Activated gamma-delta T cell treated with anti-CD3 and anti-CD28 coated beads, Interleukin-2, amount 50 U/mL, for 16 hours (primary cell): ENCODE results near the gene GPR4.
"Not testable (repeated sequence)": the region's sequence is repeated elsewhere in the genome, so short reads cannot be mapped to it uniquely, and the experiment has no call there.

Source experiments
- DNase-seq: peaks from one replicate; pipeline ENCODE4 v3.0.0-alpha.2; 2020; ENCODE audit warnings: low read depth

The GPR4 gene

DNA sequence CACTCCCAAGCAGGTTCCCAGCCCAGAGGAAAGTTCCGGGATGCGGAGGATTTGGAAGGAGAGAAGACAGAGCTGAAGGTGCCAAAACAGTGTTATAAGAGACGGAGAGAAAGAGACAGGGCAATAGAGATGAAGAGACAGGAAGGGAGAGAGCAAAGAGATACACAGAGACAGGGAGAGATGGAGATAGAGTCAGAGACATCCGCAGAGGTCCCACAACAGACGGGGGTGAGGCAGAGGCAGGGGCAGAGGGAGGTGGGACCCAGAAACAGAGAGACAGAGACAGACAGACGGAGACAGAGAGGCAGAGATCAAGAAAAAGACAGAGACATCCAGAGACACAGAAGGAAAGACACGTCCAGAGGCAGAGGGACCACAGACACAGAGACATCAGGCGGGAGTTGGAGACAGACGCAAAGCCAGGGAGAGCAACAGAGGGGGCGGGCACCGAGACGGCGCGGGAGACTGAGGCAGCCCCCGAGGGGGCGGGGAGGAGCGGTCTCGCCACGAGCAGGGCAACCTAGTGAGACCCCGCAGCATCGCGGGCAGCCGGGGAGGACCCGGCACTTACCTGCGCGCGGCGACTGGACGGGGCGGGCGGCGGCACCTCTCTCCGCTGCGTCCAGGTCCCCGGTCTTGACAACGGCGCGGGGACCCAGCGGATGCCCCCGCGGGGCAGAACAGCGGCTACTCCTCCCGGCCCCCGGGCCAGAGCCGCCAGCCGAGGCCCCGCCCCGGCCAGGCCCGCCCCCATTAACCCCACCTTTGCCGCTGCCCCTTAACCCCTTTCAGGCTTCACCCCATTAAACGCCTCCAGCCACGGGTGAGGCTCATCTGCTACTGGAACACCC is at the start of gene GPR4:
Gene GPR4 (minus strand): TSS at position 689 of the 851 bp plus-strand sequence. CDS start 10,346 bp downstream, outside the sequence.
- DNase-seq: no peak

DNA sequence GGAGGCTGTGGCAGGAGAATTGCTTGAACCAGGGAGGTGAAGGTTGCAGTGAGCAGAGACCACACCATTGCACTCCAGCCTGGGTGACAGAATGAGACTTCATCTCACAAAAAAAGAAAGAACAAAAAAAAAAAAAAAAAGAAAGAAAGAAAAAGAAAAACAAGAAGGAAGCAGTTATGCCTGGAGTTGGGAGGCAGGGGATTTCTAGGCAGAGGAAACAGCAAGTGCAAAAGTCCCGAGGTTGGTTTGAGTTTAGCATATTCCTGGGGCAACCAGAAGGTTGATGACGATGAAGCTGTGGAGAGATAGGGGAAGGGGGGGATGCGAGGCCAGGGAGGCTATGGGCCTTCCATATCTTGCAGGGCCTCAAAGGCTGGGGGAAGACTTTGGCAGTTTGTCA is 48.7 kb upstream of the GPR4 start:
- no peak for DNase-seq

DNA sequence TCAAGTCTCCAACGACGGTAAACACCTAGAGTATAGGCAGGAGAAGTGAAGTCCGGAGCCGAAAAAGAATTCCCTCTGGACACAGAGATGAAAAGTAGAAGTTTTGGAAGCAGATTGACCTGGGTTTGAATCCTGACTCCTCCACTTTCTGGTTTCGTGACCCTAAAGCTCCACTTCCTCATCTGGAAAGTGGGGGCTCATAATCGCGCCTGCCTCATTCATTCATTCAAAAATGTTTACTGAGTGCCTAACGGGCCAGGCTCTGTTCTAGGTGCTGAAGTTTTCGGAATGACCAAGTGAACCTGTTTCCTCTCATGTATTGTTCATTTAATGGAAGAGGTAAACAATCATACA is 44.3 kb upstream of the GPR4 start:
- DNase-seq: no peak

DNA sequence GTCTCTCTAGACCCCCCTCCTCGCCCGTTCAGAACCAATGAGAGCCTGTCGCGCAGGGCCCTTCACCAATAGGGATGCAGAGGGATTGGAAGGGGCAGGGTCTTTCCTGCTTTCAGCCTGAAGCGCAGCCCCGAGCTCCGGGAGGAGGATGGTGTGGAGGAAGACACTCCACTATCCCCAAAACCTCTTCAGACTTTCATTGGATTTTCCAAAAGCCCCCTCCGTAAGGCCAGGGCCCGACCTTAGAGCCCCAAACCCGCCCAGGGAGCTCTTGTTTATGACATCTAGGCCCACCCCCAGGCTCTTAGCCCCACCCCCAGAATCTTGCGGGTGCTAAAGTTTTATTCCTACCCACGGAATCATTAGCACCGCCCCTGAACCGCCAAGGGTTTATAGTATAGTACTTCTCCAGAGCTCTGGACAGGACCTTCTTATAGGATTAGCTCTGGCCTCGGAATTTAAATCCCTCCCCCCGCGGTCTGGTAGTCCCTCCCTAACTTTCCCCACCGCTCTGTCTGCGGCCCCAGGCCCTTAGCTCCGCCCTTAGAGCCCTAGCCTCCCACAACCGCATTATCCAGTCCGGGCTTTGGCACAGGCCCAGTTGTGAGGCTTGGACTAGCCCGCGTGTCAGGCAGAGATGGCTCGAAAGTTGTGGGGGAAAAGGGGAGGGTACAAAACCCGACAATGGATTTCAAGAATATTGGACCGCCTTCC is 43.8 kb upstream of the GPR4 start:
- peak; percentile 53 for DNase-seq

DNA sequence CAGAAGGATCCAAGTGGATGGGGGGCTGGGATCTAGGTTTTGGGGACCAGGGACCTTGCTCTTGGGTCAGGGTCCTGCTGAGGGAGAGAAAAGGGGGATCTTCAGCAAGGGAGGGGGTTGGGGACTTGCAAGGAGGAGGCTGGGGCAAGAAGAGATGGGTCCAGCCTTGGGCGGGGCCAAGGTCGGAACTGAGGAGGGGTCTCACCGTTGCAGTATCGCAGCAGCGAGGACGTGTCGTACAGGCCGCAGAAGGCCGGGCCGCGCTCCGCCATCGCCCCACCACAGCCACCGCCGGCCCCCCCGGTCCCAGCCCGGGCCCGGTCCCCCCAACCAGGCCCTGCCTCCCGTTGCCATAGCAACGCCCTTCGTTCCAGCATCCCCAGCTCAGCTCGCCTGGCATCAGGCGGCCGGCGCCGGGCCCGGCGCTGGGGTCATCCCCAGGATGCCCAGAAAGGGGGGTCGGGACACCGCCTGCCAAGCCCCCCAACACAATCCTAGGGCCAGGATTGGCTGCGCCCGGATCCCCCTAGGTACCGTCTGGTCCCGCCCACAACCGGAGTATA is 43.1 kb upstream of the GPR4 start:
- DNase-seq: no peak

DNA sequence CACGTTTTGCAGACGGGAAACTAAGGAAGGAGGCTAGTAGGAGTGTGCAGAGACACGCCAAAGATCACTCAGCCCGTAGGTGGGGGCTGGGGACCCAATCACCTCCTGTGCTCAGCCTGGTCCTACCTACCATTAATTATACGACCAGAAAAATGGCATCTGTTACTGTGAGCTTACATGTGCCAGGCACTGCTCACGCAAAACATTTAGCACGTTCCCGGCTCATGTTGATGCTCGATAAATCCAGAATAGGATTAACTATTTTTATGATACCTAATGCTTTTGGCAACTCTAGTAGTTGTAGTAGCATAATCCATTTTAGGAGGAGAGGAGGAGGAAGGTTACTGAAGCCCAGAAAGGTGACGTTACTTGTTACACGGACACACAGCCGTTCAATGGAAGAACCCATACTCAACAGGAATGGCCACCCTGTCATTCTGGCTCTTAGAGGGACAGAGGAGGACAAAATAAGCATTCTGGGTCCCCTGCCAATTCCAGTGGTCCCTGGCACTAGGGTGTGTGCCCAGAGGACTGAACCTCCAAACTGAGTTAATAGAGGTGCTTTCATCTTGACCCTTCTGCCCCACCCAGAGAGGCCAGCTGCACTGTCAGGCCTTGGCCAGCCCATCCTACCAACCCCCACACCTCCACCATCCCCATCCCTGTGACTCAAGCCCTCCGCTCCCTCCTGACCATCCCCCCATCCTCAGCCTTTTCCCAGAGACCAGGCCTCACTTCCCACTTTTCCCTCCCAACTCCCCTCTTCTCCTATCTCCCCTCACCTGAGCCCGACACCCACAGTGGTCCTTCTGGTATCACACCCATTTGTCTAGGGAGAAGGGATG is 42.1 kb upstream of the GPR4 start:
- no peak for DNase-seq

DNA sequence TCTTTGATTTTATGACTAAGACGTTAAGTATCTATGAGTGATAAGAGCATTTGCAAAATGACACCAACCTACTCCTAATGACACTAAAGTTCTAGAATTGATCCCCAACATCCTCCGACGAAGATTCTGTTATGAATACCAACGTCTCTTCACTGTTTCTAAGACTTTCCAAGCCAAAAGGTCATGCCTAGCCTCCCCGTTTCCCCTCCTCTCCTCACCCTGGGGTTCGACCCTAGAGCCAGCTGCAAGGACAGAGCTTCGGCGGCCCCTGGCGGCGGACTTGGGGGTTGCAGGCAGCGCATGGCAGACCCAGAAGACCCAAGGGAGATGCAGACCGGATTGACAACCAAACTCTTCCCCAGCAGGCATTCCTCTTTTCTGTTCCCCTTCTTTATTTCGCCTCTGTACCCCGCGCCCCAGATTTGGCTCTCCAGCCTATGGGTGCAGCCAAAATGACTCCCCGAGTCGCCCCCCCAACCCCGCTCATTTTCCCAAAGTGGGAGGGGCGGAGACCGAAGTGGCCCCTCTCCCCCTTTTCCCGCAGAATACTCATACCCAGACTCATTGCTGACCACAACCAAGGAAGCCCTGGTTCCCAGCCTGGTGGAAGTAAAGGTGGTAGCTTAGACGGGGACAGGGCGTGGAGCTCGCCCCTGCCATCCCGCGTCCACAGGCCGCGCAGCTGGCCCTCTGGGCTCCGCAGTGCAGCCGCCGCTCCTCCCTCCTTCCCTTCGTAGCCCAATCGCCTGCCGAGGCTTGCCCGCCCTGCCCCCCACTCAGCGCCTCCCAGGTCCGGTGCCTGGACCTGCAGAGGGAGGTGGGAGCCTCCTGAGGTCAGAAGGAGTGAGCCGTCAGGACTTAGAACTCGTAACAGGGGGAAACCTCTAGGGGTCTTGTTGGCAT is 41.3 kb upstream of the GPR4 start:
- DNase-seq: peak; percentile 86

DNA sequence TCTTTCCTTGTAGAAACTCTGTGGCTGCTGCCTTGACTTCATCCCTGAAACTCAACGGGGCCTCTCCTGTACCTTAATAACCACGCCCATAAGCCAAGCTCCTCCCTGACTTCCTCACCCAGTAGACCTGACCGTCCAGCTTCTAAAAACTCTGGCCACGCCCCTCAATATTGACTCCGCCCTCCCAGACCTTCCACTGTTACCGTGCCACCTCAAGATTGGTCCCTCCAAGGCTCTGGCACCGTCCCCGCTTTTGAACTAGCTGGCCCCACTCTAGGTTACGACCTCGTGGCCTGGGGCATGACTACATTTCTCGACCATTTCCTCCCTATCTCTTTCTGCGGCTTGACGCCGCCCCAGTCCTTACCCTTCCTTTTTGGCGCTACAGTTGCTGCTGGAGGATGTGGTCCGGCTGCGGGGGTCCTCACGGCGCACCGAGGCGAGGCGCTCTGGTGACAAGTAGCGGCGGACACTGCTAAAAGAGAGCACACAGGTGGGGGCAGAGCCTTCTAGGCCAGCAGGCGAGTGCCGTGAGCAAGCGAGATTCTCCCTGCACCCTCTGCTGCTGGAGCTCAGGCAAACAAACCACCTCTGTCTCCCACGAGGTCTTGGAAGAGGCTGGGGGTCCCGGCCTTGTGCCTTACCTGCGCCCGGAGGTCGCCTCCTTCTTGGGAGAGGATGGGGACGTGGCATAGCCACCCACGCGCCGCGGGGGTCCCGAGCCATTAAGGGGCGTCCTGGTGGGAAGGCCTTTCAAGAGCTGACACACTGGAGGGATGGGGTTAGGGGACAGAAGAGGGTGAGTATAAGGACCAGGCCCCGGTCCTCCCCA is 39.5 kb upstream of the GPR4 start:
- DNase-seq: peak; percentile 52

DNA sequence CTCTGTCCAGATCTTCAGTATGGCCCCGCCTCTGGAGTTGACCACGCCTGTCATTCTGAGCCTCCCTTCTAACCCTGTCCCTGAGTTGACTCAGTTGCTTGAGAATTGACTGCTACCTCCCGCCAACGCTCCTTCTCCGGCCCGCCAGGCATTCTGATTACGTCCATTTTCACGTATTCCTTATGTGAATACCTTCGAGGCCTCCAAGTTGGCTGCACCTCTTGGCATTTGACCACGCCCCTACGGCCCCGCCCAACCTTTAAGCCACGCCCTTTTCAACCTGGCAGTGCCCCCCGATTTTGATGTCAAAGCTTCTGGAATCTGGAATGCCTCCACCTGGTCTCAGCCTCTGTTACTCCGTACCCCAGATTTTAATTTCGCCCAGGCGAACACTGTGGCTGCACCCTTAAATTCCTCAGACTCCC is 38.8 kb upstream of the GPR4 start:
- DNase-seq: no peak

DNA sequence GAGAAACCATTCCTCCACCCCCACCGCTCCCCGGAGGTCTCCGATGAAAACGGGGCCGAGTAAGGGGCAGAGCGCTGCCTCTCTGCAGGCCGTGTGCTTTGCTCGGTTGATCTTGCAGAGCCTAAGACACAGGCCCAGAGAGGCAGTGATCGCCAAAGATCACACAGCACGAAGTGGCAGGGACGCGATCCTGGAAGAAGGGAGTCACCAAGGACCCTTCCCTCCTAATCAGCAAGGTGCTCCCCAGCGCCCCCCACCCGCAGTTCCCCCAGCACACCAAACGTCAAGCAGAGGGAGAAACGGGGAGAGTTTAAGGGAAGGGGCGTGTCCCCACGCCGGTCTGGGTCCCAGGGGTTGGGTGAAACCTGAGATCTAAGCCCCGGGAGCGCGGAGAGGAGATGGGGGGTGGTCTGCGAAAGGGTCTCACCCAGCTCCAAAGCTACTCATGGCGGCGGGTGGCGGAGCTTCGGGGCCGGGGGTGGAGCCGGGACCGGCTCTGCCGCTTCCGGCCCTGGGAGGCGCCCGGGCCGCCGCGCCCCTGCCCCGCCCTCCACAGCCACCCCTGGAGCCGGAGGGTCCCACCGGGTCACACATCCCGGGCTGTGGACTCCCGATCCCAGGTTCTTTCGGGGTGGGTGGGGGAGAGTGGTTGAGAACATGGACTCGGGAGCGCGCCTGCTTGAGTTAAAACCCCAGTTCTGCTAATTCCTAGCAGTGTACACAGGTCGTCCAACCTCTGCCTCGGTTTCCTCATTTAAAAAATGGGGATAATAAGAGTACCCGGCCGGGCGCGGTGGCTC is 37.1 kb upstream of the GPR4 start, which contains the start of gene EML2:
Gene EML2 (minus strand): TSS at position 468 of the 800 bp plus-strand sequence. CDS start 21 bp downstream, at position 447.
- peak; percentile 17 for DNase-seq

DNA sequence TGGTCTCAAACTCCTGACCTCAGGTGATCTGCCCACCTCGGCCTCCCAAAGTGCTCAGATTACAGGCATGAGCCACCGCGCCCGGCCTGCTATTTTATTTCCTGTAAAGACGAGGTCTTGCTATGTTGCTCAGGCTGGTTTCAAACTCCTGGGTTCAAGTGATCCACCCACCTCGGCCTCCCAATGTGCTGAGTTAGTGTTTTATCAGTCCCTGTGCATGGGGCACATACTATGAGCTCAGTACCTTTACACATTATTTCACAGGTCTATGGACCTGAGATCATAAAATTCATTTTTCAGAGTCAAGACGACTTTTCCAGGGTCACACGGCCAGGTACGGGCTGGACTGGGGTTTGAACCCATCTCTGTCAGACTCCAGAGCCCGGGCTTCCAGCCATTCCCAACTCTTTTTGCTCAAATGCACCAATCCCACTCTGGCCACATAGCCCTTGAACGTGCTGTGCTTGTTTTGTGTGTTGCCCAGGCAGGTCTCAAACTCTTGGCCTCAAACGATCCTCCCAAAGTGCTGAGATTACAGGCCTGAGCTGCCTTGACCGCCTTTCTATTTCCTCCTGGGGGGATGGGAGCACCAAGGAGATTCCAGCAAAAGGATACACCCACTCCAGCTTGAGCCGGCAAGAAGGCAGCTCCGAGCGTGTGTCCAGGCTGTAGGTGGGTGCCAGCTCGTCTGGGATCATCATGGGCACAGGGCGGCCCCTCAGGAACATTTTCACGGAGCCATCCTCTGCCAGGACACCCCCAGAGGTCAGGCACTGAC is 36.1 kb upstream of the GPR4 start:
- no peak for DNase-seq

DNA sequence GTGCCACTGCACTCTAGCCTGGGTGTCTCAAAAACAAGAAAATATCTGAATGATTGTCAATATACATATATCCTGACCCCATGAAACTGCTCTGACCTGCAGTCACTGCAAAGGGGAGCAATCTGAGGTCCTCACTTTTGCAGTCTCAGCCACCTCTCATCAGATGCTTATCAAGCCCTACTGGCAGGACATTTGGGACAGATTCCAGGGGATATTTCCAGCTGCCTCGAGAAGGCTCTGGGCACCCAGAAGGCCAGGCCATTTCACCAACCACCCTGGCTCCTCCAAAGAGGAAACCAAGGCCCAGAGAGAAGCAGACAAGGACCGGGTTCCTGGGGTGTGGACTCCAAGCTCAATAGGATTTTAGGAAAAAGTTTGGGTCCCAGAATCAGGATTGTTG is 34.9 kb upstream of the GPR4 start:
- no peak for DNase-seq

DNA sequence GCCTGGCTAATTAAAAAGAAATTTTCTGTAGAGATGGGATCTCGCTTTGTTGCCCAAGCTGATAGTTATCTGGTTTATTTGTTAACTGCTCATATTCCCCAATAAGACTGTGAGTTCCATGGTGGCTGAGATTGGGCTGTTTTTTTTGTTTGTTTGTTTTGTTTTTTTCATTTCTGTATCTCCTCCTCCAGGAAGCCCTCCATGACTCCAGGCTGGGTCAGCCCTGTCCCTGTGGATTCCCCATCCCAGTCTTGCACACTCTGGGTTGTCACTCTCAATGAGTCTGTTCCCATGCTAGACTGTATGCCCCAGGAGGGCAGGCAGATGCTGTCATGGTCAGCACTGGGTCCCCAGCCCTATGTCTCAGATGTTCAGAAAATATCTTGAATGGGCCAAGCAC is 34.3 kb upstream of the GPR4 start:
- DNase-seq: no peak

DNA sequence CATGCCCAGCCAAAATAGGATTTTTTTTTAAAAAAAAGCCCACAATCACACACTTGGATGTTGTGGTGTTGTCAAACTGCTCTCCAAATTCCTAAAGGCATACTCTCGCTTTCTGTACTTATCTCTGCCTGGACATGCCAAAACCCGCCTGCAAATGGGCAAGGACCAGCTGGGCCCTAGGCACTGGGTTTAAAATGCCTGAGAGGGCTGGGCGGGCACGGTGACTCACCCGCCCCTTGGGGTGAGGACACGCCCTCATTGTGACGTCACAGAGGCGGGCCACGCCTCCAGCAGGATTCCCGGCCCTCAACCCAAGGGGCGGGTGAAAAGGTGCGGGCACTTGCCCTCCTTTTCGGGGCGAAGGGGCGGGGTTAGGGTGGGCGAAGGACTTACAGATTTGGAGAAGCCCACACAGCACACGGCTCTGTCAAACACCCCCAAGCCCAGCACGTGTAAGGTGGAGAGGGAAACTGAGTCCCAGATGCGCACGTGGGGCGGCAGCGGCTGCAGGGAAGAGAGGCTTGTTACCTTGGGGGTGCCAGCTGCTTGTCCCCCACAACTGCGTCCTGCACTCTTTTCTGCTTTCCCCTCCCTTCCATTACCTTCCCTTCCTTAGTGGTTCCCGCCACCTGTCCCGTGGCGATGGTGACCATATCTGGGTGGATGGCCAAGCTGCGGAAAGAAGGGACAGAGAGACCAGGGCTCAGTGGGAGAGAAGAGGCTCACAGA is 30.6 kb upstream of the GPR4 start:
- DNase-seq: no peak

DNA sequence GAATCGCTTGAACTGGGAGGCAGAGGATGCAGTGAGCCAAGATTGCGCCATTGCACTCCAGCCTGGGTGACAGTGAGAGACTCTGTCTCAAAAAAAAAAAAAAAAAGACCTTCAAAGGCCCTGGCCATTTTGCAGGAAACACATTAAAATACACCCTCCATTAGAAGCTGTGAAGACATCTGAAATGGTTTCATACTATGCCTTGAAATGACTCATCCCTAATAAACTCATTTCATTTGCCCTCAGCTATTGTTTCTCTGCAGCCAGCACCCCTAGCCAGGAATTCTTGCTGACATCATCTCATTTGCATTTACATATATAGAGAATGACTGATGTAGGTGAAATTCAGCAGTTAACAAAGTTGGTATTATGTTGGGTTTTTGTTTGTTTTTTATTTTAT is 28.5 kb upstream of the GPR4 start:
- DNase-seq: no peak

DNA sequence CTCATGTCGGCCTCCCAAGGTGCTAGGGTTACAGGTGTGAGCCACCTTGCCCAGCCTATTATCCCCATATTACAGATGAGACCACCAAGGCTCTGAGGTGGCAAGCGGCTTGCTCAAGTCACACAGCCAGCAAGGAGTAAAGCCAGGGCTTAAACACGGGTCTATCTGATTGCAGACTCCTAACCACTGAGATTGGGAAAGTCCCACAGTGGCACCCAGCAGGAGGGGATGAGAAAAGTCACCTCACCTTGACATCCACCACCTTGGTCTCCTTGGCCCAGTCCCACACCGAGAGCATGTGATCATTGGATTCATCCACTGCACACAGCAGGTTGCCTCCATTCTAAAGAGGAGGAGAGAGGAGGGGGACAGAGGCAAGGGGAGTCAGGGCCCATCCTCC is 27.7 kb upstream of the GPR4 start:
- DNase-seq: no peak

DNA sequence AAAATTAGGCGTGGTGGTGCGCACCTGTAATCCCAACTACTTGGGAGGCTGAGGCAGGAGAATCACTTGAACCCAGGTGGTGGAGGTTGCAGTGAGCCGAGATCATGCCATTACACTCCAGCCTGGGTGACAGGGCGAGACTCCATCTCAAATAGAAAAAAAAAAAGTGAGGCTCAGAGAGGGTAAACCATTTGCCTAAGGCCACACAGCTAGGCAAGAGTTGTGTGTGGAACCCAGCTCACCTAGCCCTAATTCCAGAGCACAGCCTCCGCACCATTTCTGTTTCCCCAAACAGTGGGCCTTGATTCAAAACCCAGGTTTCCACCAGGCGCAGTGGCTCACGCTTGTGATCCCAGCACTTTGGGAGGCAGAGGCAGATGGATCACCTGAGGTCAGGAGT is 26.2 kb upstream of the GPR4 start:
- DNase-seq: not testable (repeated sequence)

DNA sequence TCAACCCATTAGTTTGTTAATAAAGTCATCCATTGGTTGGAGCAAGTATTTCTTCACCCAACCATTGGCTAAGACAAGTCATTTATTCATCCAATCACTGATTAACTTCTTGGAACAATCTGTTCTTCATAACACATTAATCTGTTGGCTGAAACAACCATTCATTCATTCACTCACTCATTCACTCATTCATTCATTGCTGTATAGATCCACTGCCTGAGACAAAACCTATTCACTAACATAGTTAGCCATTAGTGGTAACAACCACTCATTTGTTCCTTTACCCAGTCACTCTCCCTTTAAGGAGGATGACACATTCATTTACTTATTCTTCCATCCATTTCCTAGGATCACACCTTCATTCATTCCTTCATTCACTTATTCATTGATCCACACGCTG is 22.0 kb upstream of the GPR4 start:
- DNase-seq: no peak
